HG03571 (cell line): Measurements from ENCODE around the gene OPRM1.

Experiments used
- ATAC-seq: cut with Tn5 transposase; IDR thresholded peaks from one replicate; pipeline ENCODE4 v1.9.1; 2021; ENCODE audit not compliant: unreplicated experiment

OPRM1 gene

DNA sequence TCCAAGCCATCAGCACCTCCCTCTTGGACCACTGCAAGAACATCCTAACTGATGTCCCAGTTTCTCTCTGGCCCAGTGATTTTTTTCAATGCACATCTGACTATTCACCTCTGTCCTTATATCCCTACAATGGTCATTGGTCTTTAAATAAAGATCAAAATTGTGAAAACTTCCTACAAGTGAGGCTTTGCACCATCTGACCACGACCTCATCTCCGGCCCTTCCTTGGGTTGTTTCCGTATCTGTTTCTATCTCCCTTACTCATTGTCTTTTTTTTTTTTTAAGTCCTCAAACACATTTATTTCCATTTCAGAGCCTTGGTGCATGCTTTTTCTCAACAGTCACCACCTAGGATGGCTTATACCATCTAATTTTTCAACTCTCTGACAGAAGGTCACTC lies 229.4 kb downstream of the OPRM1 start:
- ATAC-seq = no peak

DNA sequence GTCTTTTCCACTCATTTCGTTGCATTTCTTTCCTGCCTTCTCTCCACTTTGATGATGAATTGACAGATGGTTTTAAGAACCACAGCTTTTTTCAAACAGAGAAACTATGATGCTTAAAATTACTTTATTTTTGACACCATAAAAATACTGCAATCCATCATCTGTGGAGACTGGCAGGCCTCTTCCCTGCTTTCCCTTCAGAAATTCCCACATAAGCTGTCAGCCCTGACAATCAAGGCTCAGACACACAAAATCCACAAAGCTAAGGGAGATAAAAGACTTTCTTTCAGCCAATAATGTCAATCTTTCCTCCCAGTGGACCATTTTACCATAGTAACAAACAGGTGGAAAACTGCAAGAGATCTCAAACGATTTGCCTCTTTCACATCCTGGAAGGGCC lies 235.1 kb downstream of the OPRM1 start:
- no peak for ATAC-seq

DNA sequence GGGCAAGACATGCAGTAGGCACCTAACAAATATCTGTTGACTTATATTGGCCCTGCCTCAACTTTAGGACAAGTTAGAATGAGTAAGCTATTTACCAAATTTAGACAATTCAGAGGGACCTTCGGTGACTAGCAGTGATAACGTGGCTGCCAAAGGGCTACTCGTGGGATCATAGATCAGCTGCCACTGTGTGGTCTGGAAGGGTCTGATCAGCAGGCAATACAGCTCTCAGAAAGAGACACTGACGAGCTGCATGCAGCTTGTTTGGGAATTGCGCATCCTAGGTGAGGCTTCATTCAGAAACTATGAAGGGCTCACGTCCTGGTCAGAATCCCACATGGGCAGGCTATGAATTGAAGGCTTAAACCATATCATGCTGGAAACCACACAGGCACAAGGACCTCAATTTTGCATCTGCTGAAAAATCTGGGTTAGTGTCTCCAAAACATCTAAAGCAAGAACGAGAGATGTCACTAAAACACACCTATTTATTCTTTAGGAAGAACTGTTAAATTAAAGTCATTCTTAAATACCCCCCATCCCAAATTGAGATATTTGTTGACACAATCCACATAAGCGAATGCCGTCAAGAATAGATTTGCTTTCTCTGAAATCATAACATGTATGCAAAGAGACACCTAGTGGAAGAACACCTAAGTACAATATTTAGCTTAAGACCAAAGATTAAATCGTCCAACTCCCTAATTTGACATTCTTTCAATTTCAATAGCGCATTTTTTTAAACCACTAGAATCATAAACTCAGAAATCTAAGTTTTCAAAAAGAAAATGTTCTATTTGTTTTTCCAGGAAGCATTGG lies 238.0 kb downstream of the OPRM1 start:
- peak; percentile 81 for ATAC-seq

DNA sequence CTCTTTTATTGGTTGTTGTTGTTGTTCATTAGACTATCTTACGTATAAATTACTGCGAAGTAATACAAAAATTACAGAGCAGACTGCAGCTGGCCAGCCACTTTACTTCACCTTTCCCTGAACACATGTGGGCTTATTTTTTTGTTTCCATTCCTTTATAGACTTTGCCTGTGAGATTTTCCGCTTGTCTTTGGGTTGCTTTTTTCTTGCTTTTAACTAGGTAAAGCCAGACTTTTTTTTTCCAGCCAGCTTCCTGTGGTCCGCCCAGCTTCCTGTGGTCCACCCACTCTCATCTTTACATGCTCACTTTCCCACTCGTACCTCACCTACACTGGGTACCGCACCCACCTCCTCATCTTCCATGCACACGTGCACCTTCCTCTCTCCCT lies 238.6 kb downstream of the OPRM1 start:
- peak; percentile 20 for ATAC-seq

DNA sequence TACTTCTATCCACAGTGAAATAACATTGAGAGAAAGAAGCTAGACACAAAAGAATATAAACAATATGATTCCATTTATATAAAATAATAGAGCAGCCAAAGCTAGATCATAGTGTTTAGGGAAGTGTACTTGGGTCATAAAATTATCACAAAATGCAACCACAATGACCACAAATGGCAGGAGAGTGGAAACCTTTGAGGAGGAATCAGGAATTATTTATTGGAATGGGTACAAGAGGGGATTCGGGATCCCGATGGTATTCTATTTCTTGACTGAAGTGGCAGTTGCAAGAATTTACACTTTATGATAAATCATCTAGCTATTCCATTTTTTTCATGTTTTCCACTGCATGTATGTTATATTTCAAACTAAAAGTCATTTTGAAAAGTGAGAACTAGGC lies 241.5 kb downstream of the OPRM1 start:
- no peak for ATAC-seq

DNA sequence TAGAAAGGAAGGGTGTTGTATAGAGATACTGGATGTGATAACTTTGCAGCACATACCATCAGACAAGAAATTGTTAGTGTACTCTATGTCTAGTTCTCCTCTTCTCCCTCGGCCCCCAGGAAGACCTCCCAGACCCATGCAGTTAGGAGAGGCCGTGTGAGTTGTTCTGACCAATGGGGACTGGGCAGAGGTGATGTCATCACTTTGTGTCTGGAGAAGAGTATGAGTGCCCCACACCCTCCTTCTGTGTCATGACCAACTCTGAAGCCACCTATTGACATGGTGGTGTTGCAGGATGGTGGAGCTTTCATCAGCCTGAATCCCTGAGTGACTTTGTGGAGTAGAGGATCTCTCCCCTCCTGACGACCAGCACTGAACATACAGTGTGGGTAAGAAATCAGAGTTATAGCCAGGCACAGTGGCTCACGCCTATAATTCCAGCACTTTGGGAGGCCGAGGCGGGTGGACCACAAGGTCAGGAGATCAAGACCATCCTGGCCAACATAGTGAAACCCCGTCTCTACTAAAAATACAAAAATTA lies 245.3 kb downstream of the OPRM1 start:
- ATAC-seq = no peak

DNA sequence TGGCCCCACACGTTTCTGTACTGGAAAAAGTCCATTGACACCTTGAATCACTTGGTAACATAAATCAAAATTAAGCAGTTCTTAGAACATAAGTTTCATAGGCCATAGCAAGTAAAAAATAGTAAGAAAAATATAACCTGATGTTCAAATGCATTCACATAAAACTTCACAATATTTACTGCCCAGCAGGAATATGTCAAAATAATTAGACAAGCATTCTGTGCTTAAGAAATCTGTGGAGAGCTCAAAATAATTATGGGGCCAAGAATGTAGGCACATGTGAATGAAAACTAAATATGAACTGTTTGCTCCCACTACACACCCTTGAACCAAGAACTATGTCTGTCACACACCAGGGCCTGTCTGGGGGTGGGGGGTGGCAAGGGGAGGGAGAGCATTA lies 246.8 kb downstream of the OPRM1 start:
- no peak for ATAC-seq

DNA sequence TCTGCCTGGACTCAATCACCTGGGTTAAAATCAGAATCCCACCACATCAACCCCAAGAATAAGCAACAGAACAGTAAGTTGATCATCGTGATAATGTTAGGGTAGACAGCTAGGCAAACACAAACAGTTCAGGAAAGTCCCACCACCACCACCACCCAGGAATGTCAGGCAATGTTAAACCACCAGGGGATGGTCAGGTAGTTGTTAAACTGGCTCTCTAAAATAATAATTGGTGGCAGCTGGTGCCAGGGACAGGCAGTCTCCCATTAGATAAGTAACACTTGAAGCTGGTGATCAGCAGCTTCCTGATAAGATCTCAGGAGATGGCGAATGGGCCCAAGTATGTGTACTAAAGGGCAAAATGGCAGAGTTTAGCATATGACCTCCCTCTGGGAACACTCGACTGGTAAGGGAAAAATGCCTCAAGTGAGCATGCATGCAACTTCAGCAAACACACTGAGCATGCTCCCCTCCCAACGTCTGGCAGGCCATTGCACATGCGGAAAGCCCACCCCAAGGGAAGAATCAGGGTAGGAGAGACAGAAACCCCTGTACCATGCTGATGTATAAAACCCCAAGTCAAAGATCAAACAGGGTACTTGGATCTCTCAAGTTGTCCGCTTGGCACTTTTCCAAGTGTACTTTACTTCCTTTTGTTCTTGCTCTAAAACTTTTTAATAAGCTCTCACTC lies 250.9 kb downstream of the OPRM1 start:
- no peak for ATAC-seq

DNA sequence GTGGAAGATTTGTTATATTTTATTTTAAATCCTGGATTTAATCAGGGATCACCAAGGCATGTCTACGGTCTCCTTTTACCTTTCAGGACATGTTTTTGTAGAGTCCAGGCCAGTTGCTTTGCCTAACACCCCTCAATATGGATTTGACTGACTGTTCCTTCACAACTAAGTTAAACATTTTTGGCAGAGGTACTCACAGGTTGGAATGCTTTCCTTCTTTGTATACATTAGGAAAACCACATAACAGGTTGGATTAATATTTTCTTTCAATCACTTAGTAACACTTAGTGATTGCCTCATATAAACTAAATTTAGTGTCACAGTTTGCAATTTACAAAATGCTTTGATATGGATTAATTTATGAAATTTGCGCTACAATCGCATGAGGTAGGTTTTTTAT lies 253.0 kb downstream of the OPRM1 start:
- no peak for ATAC-seq

DNA sequence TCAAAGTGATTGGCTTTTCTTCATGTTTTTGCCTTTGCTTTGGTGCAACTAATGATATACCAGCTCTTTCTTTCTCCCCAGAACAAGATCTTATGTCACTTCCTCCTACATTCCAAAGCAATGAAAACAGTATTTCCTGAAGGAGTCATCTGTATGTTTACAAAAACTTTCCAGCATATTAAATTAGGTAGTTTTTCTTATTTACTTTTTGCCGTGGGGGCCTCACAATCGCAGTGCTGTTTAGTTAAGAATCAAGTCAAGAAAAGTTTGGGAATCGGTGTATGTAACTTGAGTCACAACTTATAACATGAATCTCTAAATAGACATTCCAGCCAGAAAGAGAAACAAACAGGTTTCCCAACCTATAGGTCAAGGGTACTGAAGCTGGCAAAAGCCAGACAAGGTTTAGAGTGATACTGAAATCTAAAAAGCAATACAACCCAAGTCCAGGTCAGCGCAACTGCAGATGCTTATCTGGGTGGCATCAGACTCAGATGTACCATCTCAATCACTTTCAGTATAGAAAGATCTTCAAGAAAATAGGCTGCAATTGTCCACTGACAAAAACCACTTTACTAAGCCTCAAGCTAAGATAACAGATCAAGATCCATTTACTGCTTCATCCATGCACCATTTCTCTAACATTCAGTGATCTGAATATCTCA lies 253.9 kb downstream of the OPRM1 start:
- ATAC-seq = no peak

DNA sequence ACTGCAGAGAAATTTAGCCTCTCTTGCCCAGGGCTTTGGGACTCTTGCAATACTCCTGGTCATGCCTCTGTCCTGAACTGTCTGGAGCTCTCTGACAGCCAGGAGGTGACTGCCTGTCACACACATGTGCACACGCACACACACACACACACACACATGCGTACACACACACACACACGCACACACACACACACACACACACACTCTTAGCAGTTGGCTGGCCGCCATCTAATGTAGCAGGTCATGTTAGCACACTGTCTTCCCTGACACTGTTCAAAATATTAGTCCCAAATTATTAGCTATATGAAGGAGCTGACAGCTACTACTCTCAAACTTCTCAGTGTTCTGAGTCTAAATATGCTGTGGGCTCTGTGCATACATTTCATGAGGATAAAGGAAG lies 256.7 kb downstream of the OPRM1 start:
- ATAC-seq = no peak
